Measurements from ENCODE around the gene CLPSL1.

DNA sequence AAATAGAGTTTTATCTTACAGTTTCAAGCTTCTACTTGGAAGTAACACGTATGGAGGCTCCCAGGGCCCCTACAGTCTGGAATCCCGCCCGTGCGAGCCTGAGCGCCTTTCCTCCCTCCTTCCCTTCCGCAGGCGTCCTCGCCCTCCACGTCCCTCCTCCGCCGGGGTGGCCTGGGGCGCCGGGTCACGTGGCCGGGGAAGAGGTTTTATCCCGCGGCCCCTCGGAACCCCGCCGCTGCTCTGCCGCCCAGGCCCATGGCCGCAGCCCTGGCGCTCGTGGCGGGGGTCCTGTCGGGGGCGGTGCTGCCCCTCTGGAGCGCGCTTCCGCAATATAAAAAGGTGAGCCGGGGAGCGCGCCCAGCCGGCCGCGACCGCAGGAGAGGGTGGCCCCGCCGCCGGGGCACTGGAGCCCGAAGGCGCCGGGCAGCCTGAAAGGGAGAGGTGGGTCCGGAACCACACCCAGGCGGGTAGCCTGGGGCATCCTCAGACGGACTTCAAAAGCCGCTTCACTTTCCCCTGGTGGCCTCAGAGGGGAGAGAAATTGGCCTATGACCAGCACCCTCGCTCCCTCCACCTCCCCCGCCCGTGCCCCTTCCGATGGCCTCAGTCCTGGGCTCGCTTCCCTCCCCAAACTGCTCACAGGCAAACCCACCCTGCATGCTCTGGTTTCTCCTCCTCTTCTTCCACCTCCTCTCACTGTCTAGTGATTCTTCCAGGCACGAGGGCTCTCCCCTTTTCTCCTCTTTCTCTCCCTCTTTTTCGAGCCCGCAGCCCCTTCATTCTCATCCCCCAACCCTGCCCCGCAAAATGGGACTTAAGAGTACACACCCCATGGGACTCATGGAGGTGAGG, 4.2 kb upstream of the CLPSL1 start, which contains the start of gene CLPSL2:
- TF ChIP-seq, protein P1, sequence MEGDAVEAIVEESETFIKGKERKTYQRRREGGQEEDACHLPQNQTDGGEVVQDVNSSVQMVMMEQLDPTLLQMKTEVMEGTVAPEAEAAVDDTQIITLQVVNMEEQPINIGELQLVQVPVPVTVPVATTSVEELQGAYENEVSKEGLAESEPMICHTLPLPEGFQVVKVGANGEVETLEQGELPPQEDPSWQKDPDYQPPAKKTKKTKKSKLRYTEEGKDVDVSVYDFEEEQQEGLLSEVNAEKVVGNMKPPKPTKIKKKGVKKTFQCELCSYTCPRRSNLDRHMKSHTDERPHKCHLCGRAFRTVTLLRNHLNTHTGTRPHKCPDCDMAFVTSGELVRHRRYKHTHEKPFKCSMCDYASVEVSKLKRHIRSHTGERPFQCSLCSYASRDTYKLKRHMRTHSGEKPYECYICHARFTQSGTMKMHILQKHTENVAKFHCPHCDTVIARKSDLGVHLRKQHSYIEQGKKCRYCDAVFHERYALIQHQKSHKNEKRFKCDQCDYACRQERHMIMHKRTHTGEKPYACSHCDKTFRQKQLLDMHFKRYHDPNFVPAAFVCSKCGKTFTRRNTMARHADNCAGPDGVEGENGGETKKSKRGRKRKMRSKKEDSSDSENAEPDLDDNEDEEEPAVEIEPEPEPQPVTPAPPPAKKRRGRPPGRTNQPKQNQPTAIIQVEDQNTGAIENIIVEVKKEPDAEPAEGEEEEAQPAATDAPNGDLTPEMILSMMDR (IDR thresholded peaks at IDR 0.05) = peak; percentile 24
- TF ChIP-seq EZH2phosphoT487 (IDR thresholded peaks at IDR 0.05) = no peak
- TF ChIP-seq EZH2 (IDR thresholded peaks at IDR 0.05) = no peak

All from neural progenitor cell (in vitro differentiated cells).